GM12872 (cell line): ENCODE measurements around the gene CPAMD8.

Experiments used
- CTCF ChIP-seq: IDR thresholded peaks from 3 replicates; pipeline ENCODE4 v1.5.1; 2011; ENCODE audit warnings: low read depth, mild to moderate bottlenecking, low read length, moderate library complexity; ENCODE audit not compliant: insufficient read depth

Gene CPAMD8

GRCh38 chr19:17070421-17070820, 43.8 kb upstream of the CPAMD8 start:
- TF ChIP-seq CTCF, result no peak

GRCh38 chr19:17069193-17069592, 42.6 kb upstream of the CPAMD8 start:
- peak; percentile 16; the same call in 1 of the 3 replicates for TF ChIP-seq CTCF

GRCh38 chr19:17063428-17063827, 36.8 kb upstream of the CPAMD8 start:
- no peak for TF ChIP-seq CTCF

GRCh38 chr19:17061691-17062090, 35.1 kb upstream of the CPAMD8 start:
- no peak for TF ChIP-seq CTCF

- no peak for TF ChIP-seq CTCF
Measured at GRCh38 chr19:17061205-17061604, 34.6 kb upstream of the CPAMD8 start.

- TF ChIP-seq CTCF, result no peak
Measured at GRCh38 chr19:17060802-17061201, 34.2 kb upstream of the CPAMD8 start.

- no peak for TF ChIP-seq CTCF
Measured at GRCh38 chr19:17058236-17058635, 31.6 kb upstream of the CPAMD8 start.

- no peak for TF ChIP-seq CTCF
Measured at GRCh38 chr19:17055636-17056035, 29.0 kb upstream of the CPAMD8 start.
